A549 (cell line): ENCODE measurements around the gene CTLA4. TPM values are rescaled to one million over a fixed set of nuclear protein-coding genes. Genes with fewer than 3 reads are reported as not detected.

Experiments used
- ATAC-seq, 2 experiments: fragments of 200-7000 bp in 1 of 2; fragments of >200 bp in 1 of 2; cut with Nextera tagmentation in 1 of 2; cut with Tn5 transposase in 1 of 2; 3 replicates each; pipeline versions ENCODE4 v1.8.0 to v1.9.1; 2018 to 2020; ENCODE audit warnings: mild to moderate bottlenecking in 1 of 2, moderate library complexity in 1 of 2
- CTCF ChIA-PET: fragments of 300-600 bp; sonication (Branson Sonifier 250); formaldehyde crosslinking; extraction: SDS; loops from one replicate; lab custom pipeline; 2021; ENCODE audit warnings: antibody characterized with exemption, inconsistent platforms; lab: Yijun Ruan, JAX
- POLR2A ChIA-PET: fragments of 350-600 bp; formaldehyde crosslinking; extraction: SDS; loops from one replicate; lab custom pipeline; 2021; ENCODE audit warnings: antibody characterized with exemption, inconsistent platforms; lab: Yijun Ruan, JAX
- DNase-seq, 2 experiments: peaks; one replicate each; pipeline versions ENCODE4 v3.0.0 to v3.0.0-alpha.2; 2011 to 2016; ENCODE audit warnings: low read depth in 1 of 2, low spot score in 1 of 2
- FAIRE-seq: peaks from 2 replicates; lab custom pipeline; 2011; peaks lifted over from hg19 to GRCh38; lab: Jason Lieb, UNC
- H3K27ac ChIP-seq, 2 experiments: fragments of >200 bp; sonication (Bioruptor Twin); formaldehyde crosslinking; 3 replicates each; pipeline ENCODE4 v1.5.1; 2016 to 2017
- H3K4me1 ChIP-seq: fragments of >200 bp; sonication (Bioruptor Twin); formaldehyde crosslinking; 3 replicates; pipeline ENCODE4 v1.6.1; 2016
- H3K4me2 ChIP-seq: fragments of >200 bp; sonication (Bioruptor Twin); formaldehyde crosslinking; 3 replicates; pipeline ENCODE4 v1.6.1; 2016
- H3K4me3 ChIP-seq: fragments of >200 bp; sonication (Bioruptor Twin); formaldehyde crosslinking; 3 replicates; pipeline ENCODE4 v1.5.1; 2016
- H3K9me3 ChIP-seq: fragments of >200 bp; sonication (Bioruptor Twin); formaldehyde crosslinking; 3 replicates; pipeline ENCODE4 v1.6.1; 2016
- BCL3 ChIP-seq: fragments of >200 bp; sonication (Bioruptor Twin); formaldehyde crosslinking; IDR thresholded peaks from 3 replicates; pipeline ENCODE4 v1.6.1; 2016
- BHLHE40 ChIP-seq: IDR thresholded peaks from 2 replicates; pipeline ENCODE4 v1.6.1; 2012; ENCODE audit warnings: low read depth, low read length, inconsistent platforms
- CBX2 ChIP-seq: fragments of 200-600 bp; sonication (generic); IDR thresholded peaks from 2 replicates; pipeline ENCODE4 v1.6.1; 2016; ENCODE audit warnings: low read depth, mild to moderate bottlenecking, borderline replicate concordance
- CEBPB ChIP-seq, 2 experiments: fragments of >200 bp in 1 of 2; sonication (Bioruptor Twin) in 1 of 2; formaldehyde crosslinking in 1 of 2; IDR thresholded peaks; 2 replicates each; pipeline ENCODE4 v1.6.1; 2012 to 2016
- CHD2 ChIP-seq: fragments of 150-350 bp; IDR thresholded peaks from 2 replicates; pipeline ENCODE4 v1.6.1; 2014; ENCODE audit warnings: low read length; ENCODE audit not compliant: partially characterized antibody
- CTCF ChIP-seq: fragments of >200 bp; sonication (Bioruptor Twin); formaldehyde crosslinking; IDR thresholded peaks from 3 replicates; pipeline ENCODE4 v1.5.1; 2016
- EHMT2 ChIP-seq: fragments of 200-600 bp; sonication (generic); IDR thresholded peaks from 2 replicates; pipeline ENCODE4 v1.6.1; 2016; ENCODE audit warnings: antibody characterized with exemption, low read depth, mild to moderate bottlenecking, moderate library complexity
- ESRRA ChIP-seq: fragments of 150-350 bp; IDR thresholded peaks from 2 replicates; pipeline ENCODE4 v1.6.1; 2014; ENCODE audit warnings: mild to moderate bottlenecking, low read length, borderline replicate concordance
- FOSB ChIP-seq: fragments of 250-450 bp; sonication (Bioruptor Pico); IDR thresholded peaks from 2 replicates; pipeline ENCODE4 v1.5.0; 2020; ENCODE audit warnings: mild to moderate bottlenecking, moderate library complexity
- GATA3 ChIP-seq: IDR thresholded peaks from 2 replicates; pipeline ENCODE4 v1.6.1; 2012; ENCODE audit warnings: borderline replicate concordance
- HOXB5 ChIP-seq: fragments of 250-450 bp; sonication (Bioruptor Pico); IDR thresholded peaks from 2 replicates; pipeline ENCODE4 v1.5.0; 2020; ENCODE audit warnings: mild to moderate bottlenecking, moderate library complexity
- JUNB ChIP-seq: fragments of >200 bp; sonication (Bioruptor Twin); formaldehyde crosslinking; IDR thresholded peaks from 2 replicates; pipeline ENCODE4 v1.6.1; 2016
- KDM1A ChIP-seq: fragments of 200-600 bp; sonication (generic); IDR thresholded peaks from 2 replicates; pipeline ENCODE4 v1.6.1; 2016; ENCODE audit warnings: low read depth, mild to moderate bottlenecking
- KDM5A ChIP-seq: fragments of 200-600 bp; sonication (generic); IDR thresholded peaks from 2 replicates; pipeline ENCODE4 v1.6.1; 2016; ENCODE audit warnings: antibody characterized with exemption, mild to moderate bottlenecking
- MAZ ChIP-seq: fragments of 150-350 bp; IDR thresholded peaks from 2 replicates; pipeline ENCODE4 v1.6.1; 2014; ENCODE audit warnings: antibody characterized with exemption, low read depth, low read length, borderline replicate concordance
- NR3C1 ChIP-seq: fragments of >200 bp; sonication (Bioruptor Twin); formaldehyde crosslinking; IDR thresholded peaks from 3 replicates; pipeline ENCODE4 v1.6.1; 2017
- POLR2AphosphoS2 ChIP-seq: conservative IDR thresholded peaks from 2 replicates; pipeline ENCODE4 v1.6.1; 2012; ENCODE audit warnings: low read length, improper control_type of control experiment, inconsistent platforms
- RAD21 ChIP-seq, 2 experiments: fragments of >200 bp in 1 of 2; sonication (Bioruptor Twin) in 1 of 2; formaldehyde crosslinking in 1 of 2; IDR thresholded peaks in 1 of 2; conservative IDR thresholded peaks in 1 of 2; 2 replicates in 1 of 2; 3 replicates in 1 of 2; pipeline ENCODE4 v1.6.1; 2012 to 2018; ENCODE audit warnings: inconsistent platforms in 1 of 2
- SMC3 ChIP-seq: fragments of >200 bp; sonication (Bioruptor Twin); formaldehyde crosslinking; IDR thresholded peaks from 3 replicates; pipeline ENCODE4 v1.6.1; 2018; ENCODE audit warnings: inconsistent platforms
- ZSCAN20 ChIP-seq: fragments of 250-450 bp; sonication (Bioruptor Pico); IDR thresholded peaks from 2 replicates; pipeline ENCODE4 v1.8.0; 2022; ENCODE audit warnings: mild to moderate bottlenecking, moderate library complexity
- polyA plus RNA-seq, 4 experiments: library from polyadenylated mRNA; depleted of rRNA in 3 of 4; stranded (reverse); fragments of >200 nt; fragmentation: RNase III in 1 of 4; extraction: RNeasy Plus Mini Kit Qiagen cat#74134 plus additional on column Dnase treatment in 1 of 4; gene quantifications; 2 replicates in 3 of 4; 3 replicates in 1 of 4; pipeline ENCODE4 v1.2.3, GENCODE V29; 2011 to 2017
- TF ChIP-seq, protein P1 (sequence below): fragments of 250-450 bp; sonication (Bioruptor Pico); IDR thresholded peaks from 2 replicates; pipeline ENCODE4 v1.5.0; 2020; ENCODE audit warnings: low read depth, mild to moderate bottlenecking, moderate library complexity
- TF ChIP-seq, protein P2 (sequence below): fragments of 450-650 bp; IDR thresholded peaks from 2 replicates; pipeline ENCODE4 v1.6.1; 2014; ENCODE audit warnings: antibody characterized with exemption

The CTLA4 gene
- polyA plus RNA-seq, 2 of the 4 experiments (the other 2 are of a cell fraction), result not detected

GRCh38 chr2:203886661-203887151 lies 19.1 kb downstream of the CTLA4 start (continued):
- no peak for TF ChIP-seq JUNB
- no peak for TF ChIP-seq CEBPB (IDR thresholded peaks at IDR 0.05)
- TF ChIP-seq BCL3, result no peak
- TF ChIP-seq GATA3, result no peak
- TF ChIP-seq KDM5A, result no peak
- no peak for TF ChIP-seq CHD2

DNA sequence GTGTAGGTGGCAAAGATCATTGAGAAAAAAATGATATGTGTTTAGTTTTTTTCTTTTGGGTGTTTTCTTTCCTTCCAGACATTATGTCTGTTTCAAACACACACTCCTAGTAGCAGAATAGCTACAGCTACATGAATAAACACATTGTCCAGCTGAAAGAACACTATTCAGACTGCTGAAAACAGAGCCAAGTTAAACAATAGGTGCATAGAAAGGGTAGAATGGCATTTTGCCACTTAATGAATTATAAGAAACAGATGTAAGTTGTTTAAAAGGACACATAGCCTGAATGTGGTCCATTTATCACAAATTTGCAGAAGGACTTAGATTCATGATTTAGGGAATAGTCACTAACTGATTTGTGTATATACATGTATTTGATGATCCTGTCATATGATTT lies 20.1 kb downstream of the CTLA4 start:
- H3K4me3 ChIP-seq, result no peak overlapping the region
- no peak for TF ChIP-seq BCL3
- TF ChIP-seq MAZ, result no peak
- TF ChIP-seq, protein P1, sequence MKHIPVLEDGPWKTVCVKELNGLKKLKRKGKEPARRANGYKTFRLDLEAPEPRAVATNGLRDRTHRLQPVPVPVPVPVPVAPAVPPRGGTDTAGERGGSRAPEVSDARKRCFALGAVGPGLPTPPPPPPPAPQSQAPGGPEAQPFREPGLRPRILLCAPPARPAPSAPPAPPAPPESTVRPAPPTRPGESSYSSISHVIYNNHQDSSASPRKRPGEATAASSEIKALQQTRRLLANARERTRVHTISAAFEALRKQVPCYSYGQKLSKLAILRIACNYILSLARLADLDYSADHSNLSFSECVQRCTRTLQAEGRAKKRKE (CRISPR knock-in tag), result no peak
- no peak for TF ChIP-seq NR3C1
- no peak for TF ChIP-seq HOXB5 (CRISPR knock-in tag)
- TF ChIP-seq, protein P2, sequence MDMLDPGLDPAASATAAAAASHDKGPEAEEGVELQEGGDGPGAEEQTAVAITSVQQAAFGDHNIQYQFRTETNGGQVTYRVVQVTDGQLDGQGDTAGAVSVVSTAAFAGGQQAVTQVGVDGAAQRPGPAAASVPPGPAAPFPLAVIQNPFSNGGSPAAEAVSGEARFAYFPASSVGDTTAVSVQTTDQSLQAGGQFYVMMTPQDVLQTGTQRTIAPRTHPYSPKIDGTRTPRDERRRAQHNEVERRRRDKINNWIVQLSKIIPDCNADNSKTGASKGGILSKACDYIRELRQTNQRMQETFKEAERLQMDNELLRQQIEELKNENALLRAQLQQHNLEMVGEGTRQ, result no peak
- no peak for TF ChIP-seq BHLHE40
- TF ChIP-seq RAD21 (conservative IDR thresholded peaks at IDR 0.05 in 1 of 2, IDR thresholded peaks at IDR 0.05 in 1 of 2), result no peak
- no peak for TF ChIP-seq SMC3
- TF ChIP-seq ESRRA, result no peak
- TF ChIP-seq KDM1A, result no peak
- TF ChIP-seq FOSB (CRISPR knock-in tag), result no peak
- TF ChIP-seq CBX2, result no peak
- TF ChIP-seq POLR2AphosphoS2, result no peak
- TF ChIP-seq ZSCAN20 (CRISPR knock-in tag), result no peak
- TF ChIP-seq CTCF, result no peak
- no peak for TF ChIP-seq EHMT2
- DNase-seq, result no peak
- H3K9me3 ChIP-seq, result no peaks in the 10 kb centered on the region
- CTCF ChIA-PET, result interaction anchor here (1.2 to 1.4 kb wide), 2 partner anchors 10 to 17 kb away, joined by 3 read pairs; no protein-coding TSS in a partner anchor
- POLR2A ChIA-PET, result no interaction called here
- no peak for FAIRE-seq
- no peak overlapping the region for H3K27ac ChIP-seq
- H3K4me2 ChIP-seq, result no peak overlapping the region
- no peak for ATAC-seq
- H3K4me1 ChIP-seq, result no peaks in the 10 kb centered on the region
